Activated B cell treated with CpG ODN at 0.5 μM for 24 hours (primary cell): ENCODE results near the gene RHEBL1. TPM values are rescaled to one million over a fixed set of nuclear protein-coding genes. Genes with fewer than 3 reads are reported as not detected.

Experiments
- ATAC-seq: fragments of 200-7000 bp; cut with Tn5 transposase; one replicate; pipeline ENCODE4 v1.10.0; 2021; ENCODE audit warnings: low read depth, mild to moderate bottlenecking, moderate library complexity
- CTCF ChIA-PET: fragments of 350-600 bp; sonication (Branson Sonifier 250); formaldehyde crosslinking; loops from one replicate; lab custom pipeline; 2021; ENCODE audit warnings: antibody characterized with exemption; lab: Charles Lee
- POLR2A ChIA-PET: fragments of 350-600 bp; sonication (Branson Sonifier 250); formaldehyde crosslinking; loops from one replicate; lab custom pipeline; 2021; ENCODE audit warnings: antibody characterized with exemption; lab: Charles Lee
- DNase-seq: peaks from one replicate; pipeline ENCODE4 v3.0.0; 2022
- H3K27ac Mint-ChIP-seq: one replicate; pipeline ENCODE4 v1.8.0; 2020; ENCODE audit warnings: mixed read lengths
- H3K27me3 Mint-ChIP-seq: one replicate; pipeline ENCODE4 v1.8.0; 2021; ENCODE audit warnings: mixed read lengths
- H3K36me3 Mint-ChIP-seq: one replicate; pipeline ENCODE4 v1.8.0; 2021; ENCODE audit warnings: low read depth, mixed read lengths
- H3K4me1 Mint-ChIP-seq: one replicate; pipeline ENCODE4 v1.8.0; 2021; ENCODE audit warnings: mixed read lengths
- H3K4me3 Mint-ChIP-seq: one replicate; pipeline ENCODE4 v1.8.0; 2020; ENCODE audit warnings: mild to moderate bottlenecking, mixed read lengths
- H3K9me3 Mint-ChIP-seq: one replicate; pipeline ENCODE4 v1.8.0; 2020; ENCODE audit warnings: mixed read lengths
- intact Hi-C: fragments of 100-400 bp; cut with micrococcal nuclease; formaldehyde crosslinking; loops from one replicate; pipeline ENCODE4 v1.15.1; 2024
- total RNA-seq: library from RNA; stranded (reverse); gene quantifications from 2 replicates; pipeline ENCODE4 v1.2.3, GENCODE V29; 2022
- TF ChIP-seq, protein P1 (sequence below): fragments of 200-600 bp; IDR thresholded peaks from one replicate; pipeline ENCODE4 v1.8.0; 2022; ENCODE audit warnings: antibody characterized with exemption, mild to moderate bottlenecking

Gene RHEBL1
- total RNA-seq, 1 donor from 2014 or later, result 3.2 TPM

DNA sequence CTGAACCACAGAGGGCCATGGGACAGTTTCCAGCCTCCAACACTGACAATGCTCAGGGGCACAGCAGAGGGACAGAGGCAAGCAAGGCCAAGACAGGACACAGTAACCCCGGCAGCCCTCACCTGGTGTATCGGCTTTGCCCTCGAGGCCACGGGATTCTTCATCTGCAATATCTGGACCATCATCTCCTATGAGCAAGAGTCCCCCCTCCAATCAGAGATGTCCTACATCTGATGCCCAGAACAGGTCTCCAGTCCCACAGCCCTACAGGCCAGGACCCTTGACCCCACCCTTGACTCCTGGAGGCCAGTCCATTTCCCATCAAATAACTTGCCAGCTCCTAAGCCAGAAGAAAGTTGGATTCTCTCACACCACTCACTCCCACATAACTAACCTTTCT is 26.5 kb downstream of the RHEBL1 start:
- ATAC-seq (no peak), DNase-seq (no peak)
- Mint-ChIP-seq H3K4me1 (no peaks in the 10 kb centered on the region), H3K4me3 (no peak overlapping the region), H3K9me3 (no peaks in the 10 kb centered on the region), H3K27me3 (no peaks in the 10 kb centered on the region), H3K27ac (no peak overlapping the region), H3K36me3 (peaks cover 95% of the 10 kb centered on the region)
- ChIA-PET CTCF (interaction anchor here (0.9 to 3.7 kb wide), 12 partner anchors 9 to 192 kb away, joined by 3 to 23 read pairs (median 4); partner anchors contain the start of gene RHEBL1), POLR2A (no interaction called here)
- intact Hi-C loops, result loop anchor here (1.0 to 2.0 kb wide), 2 partner anchors 46 to 190 kb away; no protein-coding TSS in a partner anchor
- TF ChIP-seq, protein P1, sequence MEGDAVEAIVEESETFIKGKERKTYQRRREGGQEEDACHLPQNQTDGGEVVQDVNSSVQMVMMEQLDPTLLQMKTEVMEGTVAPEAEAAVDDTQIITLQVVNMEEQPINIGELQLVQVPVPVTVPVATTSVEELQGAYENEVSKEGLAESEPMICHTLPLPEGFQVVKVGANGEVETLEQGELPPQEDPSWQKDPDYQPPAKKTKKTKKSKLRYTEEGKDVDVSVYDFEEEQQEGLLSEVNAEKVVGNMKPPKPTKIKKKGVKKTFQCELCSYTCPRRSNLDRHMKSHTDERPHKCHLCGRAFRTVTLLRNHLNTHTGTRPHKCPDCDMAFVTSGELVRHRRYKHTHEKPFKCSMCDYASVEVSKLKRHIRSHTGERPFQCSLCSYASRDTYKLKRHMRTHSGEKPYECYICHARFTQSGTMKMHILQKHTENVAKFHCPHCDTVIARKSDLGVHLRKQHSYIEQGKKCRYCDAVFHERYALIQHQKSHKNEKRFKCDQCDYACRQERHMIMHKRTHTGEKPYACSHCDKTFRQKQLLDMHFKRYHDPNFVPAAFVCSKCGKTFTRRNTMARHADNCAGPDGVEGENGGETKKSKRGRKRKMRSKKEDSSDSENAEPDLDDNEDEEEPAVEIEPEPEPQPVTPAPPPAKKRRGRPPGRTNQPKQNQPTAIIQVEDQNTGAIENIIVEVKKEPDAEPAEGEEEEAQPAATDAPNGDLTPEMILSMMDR, result no peak

DNA sequence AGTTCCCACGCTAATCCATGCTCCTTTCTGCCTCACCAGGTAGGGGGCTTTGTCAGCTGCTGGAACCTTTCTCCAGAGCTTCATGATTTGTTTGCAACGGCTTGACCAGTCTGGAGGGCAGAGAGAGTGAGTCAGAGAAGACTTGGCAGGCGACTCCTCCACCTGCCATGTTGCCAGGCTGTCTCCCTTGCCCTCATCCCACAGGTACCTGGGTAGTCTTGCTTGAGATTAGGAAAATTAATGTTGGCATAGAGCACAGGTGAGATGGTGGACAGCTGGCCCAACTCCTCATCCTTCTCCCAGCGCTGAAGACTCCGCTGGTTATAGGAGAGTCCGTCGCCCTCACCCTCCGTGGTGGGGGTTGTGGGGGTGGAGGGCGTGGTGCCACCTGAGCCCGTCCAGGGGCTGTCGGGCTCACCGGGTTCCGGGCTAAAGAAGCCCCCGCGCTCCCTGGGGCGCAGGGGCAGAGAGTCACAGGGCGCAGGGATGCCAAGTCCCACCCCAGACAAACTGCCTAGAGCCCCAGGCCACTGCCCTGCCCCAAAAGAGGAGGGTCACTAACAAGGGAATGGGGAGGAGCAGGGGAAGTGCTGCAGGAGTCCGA is 27.8 kb downstream of the RHEBL1 start:
- Mint-ChIP-seq H3K4me1 (no peaks in the 10 kb centered on the region), H3K4me3 (no peak overlapping the region), H3K27ac (no peak overlapping the region), H3K9me3 (no peaks in the 10 kb centered on the region), H3K27me3 (no peaks in the 10 kb centered on the region), H3K36me3 (peaks cover 96% of the 10 kb centered on the region)
- no peak for ATAC-seq
- TF ChIP-seq, protein P1, result no peak
- intact Hi-C loops, result loop anchor here (2.0 kb wide), 1 partner anchor 45 kb away; no protein-coding TSS in a partner anchor
- ChIA-PET POLR2A (no interaction called here), CTCF (interaction anchor here (1.0 kb wide), 1 partner anchor 45 kb away, joined by 5 read pairs; no protein-coding TSS in a partner anchor)
- DNase-seq, result no peak

DNA sequence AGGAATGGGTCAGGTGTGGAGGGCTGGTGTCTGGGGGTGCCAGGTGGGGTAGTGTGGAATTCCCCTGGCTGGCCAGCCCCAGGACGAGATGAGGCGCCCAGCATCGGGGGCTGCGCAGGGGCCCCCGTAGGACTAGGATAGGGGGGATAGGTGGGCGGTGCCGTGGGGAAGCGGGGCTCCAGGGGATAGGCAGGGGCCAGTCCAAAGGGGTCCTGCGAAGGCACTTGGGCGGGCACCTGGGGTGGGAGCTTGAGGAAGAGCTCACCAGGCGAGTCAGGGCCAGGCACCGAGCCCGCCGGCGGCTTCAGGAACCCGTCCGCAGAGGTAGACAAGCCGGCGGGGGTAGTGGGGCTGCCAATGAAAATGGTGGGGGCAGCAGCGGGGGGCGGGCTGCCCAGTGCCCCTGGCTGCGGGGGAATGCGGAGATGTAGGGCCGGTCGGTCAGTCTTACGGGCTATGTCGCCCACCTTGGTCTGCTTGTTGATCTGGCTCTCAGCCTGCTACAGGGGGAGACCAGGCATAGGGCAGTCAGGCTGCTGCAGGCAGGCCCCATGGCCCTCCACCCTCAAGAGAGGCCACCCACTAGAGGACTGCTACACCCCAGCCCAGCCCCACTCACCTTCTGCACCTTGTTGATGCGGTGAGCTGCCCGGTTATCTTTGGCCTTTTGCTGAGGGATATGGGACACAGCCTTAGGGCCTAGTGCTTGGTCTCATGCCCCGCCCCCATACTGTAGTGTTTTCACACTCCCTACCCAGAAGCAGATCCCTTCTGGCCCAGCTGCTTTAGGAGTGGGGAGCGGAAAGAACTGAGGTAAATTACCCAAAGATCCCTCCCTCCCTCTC is 28.5 kb downstream of the RHEBL1 start:
- Mint-ChIP-seq H3K36me3 (peaks cover 93% of the 10 kb centered on the region), H3K27ac (no peak overlapping the region), H3K4me1 (no peaks in the 10 kb centered on the region), H3K27me3 (no peaks in the 10 kb centered on the region), H3K9me3 (no peaks in the 10 kb centered on the region), H3K4me3 (no peak overlapping the region)
- DNase-seq, result no peak
- POLR2A ChIA-PET, result no interaction called here
- intact Hi-C loops, result no loop called here
- no peak for ATAC-seq
- TF ChIP-seq, protein P1, result no peak
- CTCF ChIA-PET, result interaction anchor here (1.0 kb wide), 1 partner anchor 44 kb away, joined by 5 read pairs; no protein-coding TSS in a partner anchor

DNA sequence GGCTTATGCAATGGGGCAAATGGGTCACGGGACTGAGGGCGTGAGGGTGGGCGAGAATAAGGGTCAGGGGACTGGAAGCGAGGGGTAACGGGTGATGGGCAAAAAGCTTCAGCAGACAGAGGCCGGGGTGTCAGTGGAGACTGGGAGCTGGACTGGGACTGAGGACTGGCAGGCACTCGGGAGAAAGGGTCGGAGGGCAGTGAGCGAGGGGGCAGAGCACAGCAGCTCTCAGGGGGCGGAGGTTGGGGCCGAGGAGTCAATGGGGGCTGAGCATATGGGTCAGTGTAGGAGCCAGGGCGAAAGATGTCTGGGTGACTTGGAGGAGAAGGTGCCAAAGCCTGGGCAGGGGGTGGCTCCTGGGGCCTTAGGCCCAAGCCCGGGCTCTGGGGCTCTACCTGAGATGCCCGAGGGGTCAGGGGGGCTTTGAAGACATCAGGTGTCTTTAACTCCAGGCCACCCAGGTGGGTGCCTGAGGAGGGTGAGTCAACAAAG is 29.4 kb downstream of the RHEBL1 start:
- H3K4me3 Mint-ChIP-seq, result no peak overlapping the region
- no peak for ATAC-seq
- H3K9me3 Mint-ChIP-seq, result no peaks in the 10 kb centered on the region
- peaks cover 92% of the 10 kb centered on the region for H3K36me3 Mint-ChIP-seq
- no peak overlapping the region for H3K27ac Mint-ChIP-seq
- no peak for DNase-seq
- intact Hi-C loops, result no loop called here
- ChIA-PET POLR2A (no interaction called here), CTCF (no interaction called here)
- TF ChIP-seq, protein P1, result no peak
- no peaks in the 10 kb centered on the region for H3K27me3 Mint-ChIP-seq
- H3K4me1 Mint-ChIP-seq, result no peaks in the 10 kb centered on the region
